Colonic mucosa (tissue), 4 donors: Measurements from ENCODE around the gene HYI. TPM values are rescaled to one million over a fixed set of nuclear protein-coding genes. Genes with fewer than 3 reads are reported as not detected.

ENCODE experiments used
- DNase-seq: peaks from one replicate; pipeline ENCODE4 v3.0.0-alpha.2; 2020
- H3K27ac ChIP-seq: fragments of 200-600 bp; one replicate; pipeline ENCODE4 v1.8.0; 2021
- H3K27me3 ChIP-seq: fragments of 200-600 bp; one replicate; pipeline ENCODE4 v1.8.0; 2021
- H3K36me3 ChIP-seq: fragments of 200-600 bp; one replicate; pipeline ENCODE4 v1.8.0; 2021
- H3K4me1 ChIP-seq: fragments of 200-600 bp; one replicate; pipeline ENCODE4 v1.8.0; 2021; ENCODE audit warnings: mild to moderate bottlenecking
- H3K4me3 ChIP-seq: fragments of 200-600 bp; one replicate; pipeline ENCODE4 v1.8.0; 2021
- H3K9ac ChIP-seq, 2 donors: one replicate each; pipeline ENCODE4 v1.7.0; 2013; ENCODE audit warnings: control low read depth in 2 of 2, low read depth in 2 of 2, low read length in 2 of 2
- H3K9me3 ChIP-seq: fragments of 200-600 bp; one replicate; pipeline ENCODE4 v1.8.0; 2021
- CTCF ChIP-seq: fragments of 200-600 bp; IDR thresholded peaks from one replicate; pipeline ENCODE4 v1.8.0; 2022; ENCODE audit warnings: antibody characterized with exemption, mild to moderate bottlenecking
- intact Hi-C: fragments of 100-400 bp; cut with DNase I; formaldehyde crosslinking; loops from one replicate; pipeline ENCODE4 v1.14.1; 2022
- total RNA-seq, 2 donors: library from RNA; stranded (reverse); fragmentation: NEBNext Ultra II Directional in 1 of 2; extraction: Animal tissue kit (Norgen Biotek cat#: 25700) in 1 of 2; gene quantifications; one replicate each; pipeline ENCODE4 v1.2.1, GENCODE V29; 2021
- donor health status: healthy.
- donor health status: DM: no; HTN: no; CAD: no.
- donor health status: DM: no; HTN: no; CAD: no.

HYI gene
- total RNA-seq, 2 donors from 2014 or later, result 50.8 to 55.6 TPM

DNA sequence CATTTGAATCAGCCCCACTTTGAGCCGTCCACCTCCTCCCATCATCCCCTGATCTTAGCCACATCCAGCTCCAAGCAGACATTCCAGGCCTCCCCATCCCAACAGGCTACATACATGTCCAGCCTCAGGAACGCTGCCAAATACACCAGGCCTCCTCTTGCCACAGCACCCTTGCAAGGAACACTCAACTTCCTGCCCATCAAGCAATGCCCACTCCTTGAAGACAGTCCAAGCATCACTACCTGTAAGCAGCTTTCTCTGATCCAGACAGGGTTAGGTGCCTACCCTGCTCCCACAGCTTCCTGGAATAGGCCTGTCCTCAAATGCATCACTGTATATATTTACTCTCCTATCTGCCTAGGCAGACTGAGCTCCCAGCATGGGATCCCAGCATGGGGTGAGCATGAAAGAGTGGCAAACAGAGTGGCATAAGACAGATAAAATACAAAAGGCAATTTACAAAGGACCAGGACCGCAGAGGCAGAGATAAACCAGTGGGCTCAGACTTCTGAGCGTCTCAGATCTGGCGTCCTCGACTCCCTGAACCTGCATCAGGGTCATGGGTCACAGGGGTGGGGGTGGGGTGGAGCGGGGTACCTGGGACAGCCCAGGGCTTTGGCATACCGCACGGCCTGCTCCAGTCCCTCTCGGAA lies 816 bp downstream of the HYI start:
- Histone ChIP-seq H3K9ac (peak overlapping the region; percentile 69 to 74), H3K4me1 (peaks cover 3% of the 10 kb centered on the region), H3K27ac (peak overlapping the region; percentile 96), H3K9me3 (no peaks in the 10 kb centered on the region), H3K27me3 (no peaks in the 10 kb centered on the region), H3K36me3 (peaks cover 10% of the 10 kb centered on the region), H3K4me3 (peak overlapping the region; percentile 52)
- intact Hi-C loops, result no loop called here
- peak; percentile 38 for DNase-seq
- TF ChIP-seq CTCF, result no peak

DNA sequence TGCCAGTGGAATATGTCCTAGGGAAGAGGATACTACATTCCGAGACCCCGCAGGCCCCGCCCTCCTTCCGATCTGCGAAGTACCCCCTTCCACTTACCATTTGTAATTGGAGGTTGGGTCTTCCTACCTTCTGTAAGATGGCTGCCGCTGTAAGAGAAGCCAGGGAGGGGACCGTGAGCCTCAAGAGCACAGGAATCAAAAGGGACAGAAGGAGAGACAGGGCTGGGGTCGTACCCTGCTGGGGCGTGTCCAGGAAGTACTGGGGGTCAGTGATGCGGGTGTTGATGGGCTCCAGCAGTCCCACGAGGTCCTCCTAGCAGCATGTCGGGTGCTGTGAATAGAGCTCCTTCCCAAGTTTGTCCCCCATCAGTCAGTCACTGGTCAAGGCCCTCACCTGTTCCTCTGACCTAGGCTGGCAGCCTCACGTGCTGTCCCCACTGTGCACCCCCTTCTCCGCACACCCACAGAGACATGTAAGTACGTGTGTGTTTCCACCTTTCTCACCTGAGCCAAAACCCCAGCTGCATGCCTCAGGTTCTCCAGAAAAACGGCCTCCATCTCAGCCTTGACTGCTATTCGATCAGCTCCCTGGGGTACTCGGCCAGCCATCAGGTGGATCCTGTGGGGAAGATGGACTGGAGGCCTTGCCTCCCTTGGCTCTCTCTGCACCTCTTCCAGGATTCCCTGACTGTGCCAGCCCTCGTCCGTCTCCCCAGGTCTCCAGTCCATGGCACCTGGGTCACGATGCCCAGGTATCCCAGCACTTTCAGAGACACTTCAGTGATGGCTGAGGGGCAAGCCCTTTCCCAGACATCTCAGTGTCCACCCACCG lies 1.8 kb downstream of the HYI start:
- Histone ChIP-seq H3K4me3 (no peak overlapping the region), H3K27me3 (no peaks in the 10 kb centered on the region), H3K36me3 (peaks cover 18% of the 10 kb centered on the region), H3K9ac (no peak overlapping the region), H3K27ac (no peak overlapping the region), H3K4me1 (peaks cover 3% of the 10 kb centered on the region), H3K9me3 (no peaks in the 10 kb centered on the region)
- intact Hi-C loops, result no loop called here
- DNase-seq, result no peak
- TF ChIP-seq CTCF, result no peak

- Histone ChIP-seq H3K27me3 (no peaks in the 10 kb centered on the region), H3K27ac (no peak overlapping the region), H3K36me3 (peaks cover 18% of the 10 kb centered on the region), H3K4me1 (peaks cover 3% of the 10 kb centered on the region), H3K4me3 (no peak overlapping the region), H3K9me3 (no peaks in the 10 kb centered on the region), H3K9ac (no peak overlapping the region)
- intact Hi-C loops, result no loop called here
- DNase-seq, result no peak
- TF ChIP-seq CTCF, result no peak
Measured at GRCh38 chr1:43451157-43451591, 2.6 kb downstream of the HYI start.

- no peaks in the 10 kb centered on the region for H3K9me3 ChIP-seq
- DNase-seq, result no peak
- peaks cover 3% of the 10 kb centered on the region for H3K4me1 ChIP-seq
- H3K27ac ChIP-seq, result no peak overlapping the region
- no peaks in the 10 kb centered on the region for H3K27me3 ChIP-seq
- no peak overlapping the region for H3K9ac ChIP-seq
- peaks cover 18% of the 10 kb centered on the region for H3K36me3 ChIP-seq
- H3K4me3 ChIP-seq, result no peak overlapping the region
- no peak for TF ChIP-seq CTCF
- intact Hi-C loops, result no loop called here
Measured at GRCh38 chr1:43450251-43450941, 3.3 kb downstream of the HYI start.

DNA sequence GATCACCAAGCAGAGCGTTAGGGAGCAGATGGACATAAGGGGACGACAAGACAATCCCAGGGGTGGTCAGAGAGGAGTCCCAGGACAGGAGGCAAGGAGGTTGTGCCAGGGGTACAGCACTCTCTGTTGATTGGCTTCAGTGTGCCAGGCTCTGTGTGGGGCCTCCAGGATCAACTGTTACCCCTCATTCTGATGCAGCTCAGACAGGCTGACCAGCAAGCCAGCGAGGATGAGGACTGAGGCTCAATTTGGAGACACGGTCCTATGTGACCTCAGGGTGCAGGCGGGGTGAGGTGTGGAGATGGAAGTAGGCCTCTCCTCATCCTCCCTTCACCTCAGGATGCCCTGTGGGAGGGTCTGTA lies 4.0 kb downstream of the HYI start:
- Histone ChIP-seq H3K9me3 (no peaks in the 10 kb centered on the region), H3K27me3 (no peaks in the 10 kb centered on the region), H3K4me1 (peaks cover 3% of the 10 kb centered on the region), H3K4me3 (no peak overlapping the region), H3K36me3 (peaks cover 18% of the 10 kb centered on the region), H3K27ac (no peak overlapping the region), H3K9ac (no peak overlapping the region)
- intact Hi-C loops, result no loop called here
- DNase-seq, result no peak
- no peak for TF ChIP-seq CTCF
